Measurements from ENCODE around the gene POLG2. TPM values are rescaled to one million over a fixed set of nuclear protein-coding genes. Genes with fewer than 3 reads are reported as not detected.
A peak's percentile ranks its signal among the peaks of the same experiment; 100 is the strongest.

POLG2 gene
- total and polyA plus RNA-seq, 9 of the 15 experiments (the other 6 are each of a cell fraction or from before 2014, with no cell fraction given) = 13.4 to 44.8 (median 37.0) TPM

- no peak for TF ChIP-seq ARID3A (IDR thresholded peaks at IDR 0.05; ENCODE audit: borderline replicate concordance, low read depth, low read length)
- no peak for TF ChIP-seq RBFOX2 (IDR thresholded peaks at IDR 0.05; ENCODE audit: low read depth, low read length)
- TF ChIP-seq, protein P1, sequence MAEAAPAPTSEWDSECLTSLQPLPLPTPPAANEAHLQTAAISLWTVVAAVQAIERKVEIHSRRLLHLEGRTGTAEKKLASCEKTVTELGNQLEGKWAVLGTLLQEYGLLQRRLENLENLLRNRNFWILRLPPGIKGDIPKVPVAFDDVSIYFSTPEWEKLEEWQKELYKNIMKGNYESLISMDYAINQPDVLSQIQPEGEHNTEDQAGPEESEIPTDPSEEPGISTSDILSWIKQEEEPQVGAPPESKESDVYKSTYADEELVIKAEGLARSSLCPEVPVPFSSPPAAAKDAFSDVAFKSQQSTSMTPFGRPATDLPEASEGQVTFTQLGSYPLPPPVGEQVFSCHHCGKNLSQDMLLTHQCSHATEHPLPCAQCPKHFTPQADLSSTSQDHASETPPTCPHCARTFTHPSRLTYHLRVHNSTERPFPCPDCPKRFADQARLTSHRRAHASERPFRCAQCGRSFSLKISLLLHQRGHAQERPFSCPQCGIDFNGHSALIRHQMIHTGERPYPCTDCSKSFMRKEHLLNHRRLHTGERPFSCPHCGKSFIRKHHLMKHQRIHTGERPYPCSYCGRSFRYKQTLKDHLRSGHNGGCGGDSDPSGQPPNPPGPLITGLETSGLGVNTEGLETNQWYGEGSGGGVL (CRISPR knock-in tag; IDR thresholded peaks at IDR 0.05) = no peak
- TF ChIP-seq THRA (IDR thresholded peaks at IDR 0.05) = no peak
- TF ChIP-seq, protein P2, sequence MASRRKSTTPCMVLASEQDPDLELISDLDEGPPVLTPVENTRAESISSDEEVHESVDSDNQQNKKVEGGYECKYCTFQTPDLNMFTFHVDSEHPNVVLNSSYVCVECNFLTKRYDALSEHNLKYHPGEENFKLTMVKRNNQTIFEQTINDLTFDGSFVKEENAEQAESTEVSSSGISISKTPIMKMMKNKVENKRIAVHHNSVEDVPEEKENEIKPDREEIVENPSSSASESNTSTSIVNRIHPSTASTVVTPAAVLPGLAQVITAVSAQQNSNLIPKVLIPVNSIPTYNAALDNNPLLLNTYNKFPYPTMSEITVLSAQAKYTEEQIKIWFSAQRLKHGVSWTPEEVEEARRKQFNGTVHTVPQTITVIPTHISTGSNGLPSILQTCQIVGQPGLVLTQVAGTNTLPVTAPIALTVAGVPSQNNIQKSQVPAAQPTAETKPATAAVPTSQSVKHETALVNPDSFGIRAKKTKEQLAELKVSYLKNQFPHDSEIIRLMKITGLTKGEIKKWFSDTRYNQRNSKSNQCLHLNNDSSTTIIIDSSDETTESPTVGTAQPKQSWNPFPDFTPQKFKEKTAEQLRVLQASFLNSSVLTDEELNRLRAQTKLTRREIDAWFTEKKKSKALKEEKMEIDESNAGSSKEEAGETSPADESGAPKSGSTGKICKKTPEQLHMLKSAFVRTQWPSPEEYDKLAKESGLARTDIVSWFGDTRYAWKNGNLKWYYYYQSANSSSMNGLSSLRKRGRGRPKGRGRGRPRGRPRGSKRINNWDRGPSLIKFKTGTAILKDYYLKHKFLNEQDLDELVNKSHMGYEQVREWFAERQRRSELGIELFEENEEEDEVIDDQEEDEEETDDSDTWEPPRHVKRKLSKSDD (conservative IDR thresholded peaks at IDR 0.05; ENCODE audit: low read length) = no peak
- TF ChIP-seq HMBOX1 (IDR thresholded peaks at IDR 0.05) = no peak
- TF ChIP-seq ZNF347 (CRISPR knock-in tag; IDR thresholded peaks at IDR 0.05; ENCODE audit: low read depth) = no peak
- TF ChIP-seq CC2D1A (IDR thresholded peaks at IDR 0.05) = peak; percentile 53; the same call in 1 of the 2 replicates
- TF ChIP-seq ZNF354B (CRISPR knock-in tag; IDR thresholded peaks at IDR 0.05) = no peak
- TF ChIP-seq ZNF165 (CRISPR knock-in tag; IDR thresholded peaks at IDR 0.05; ENCODE audit: borderline replicate concordance) = no peak
- TF ChIP-seq NR2F6 (CRISPR knock-in tag; IDR thresholded peaks at IDR 0.05) = no peak
- no peak for TF ChIP-seq ZNF551 (CRISPR knock-in tag; IDR thresholded peaks at IDR 0.05)
- no peak for TF ChIP-seq MIER1 (IDR thresholded peaks at IDR 0.05; ENCODE audit: low read depth)
- no peak for TF ChIP-seq HINFP (tag; conservative IDR thresholded peaks at IDR 0.05; ENCODE audit: low read depth)
- no peak for TF ChIP-seq TGIF2 (CRISPR knock-in tag; IDR thresholded peaks at IDR 0.05)
- no peak for TF ChIP-seq PCBP2 (IDR thresholded peaks at IDR 0.05; ENCODE audit: low read depth, low read length, poor library complexity, severe bottlenecking)
- TF ChIP-seq LEF1 (IDR thresholded peaks at IDR 0.05) = no peak
- no peak for TF ChIP-seq BCL6 (CRISPR knock-in tag; IDR thresholded peaks at IDR 0.05)
- no peak for TF ChIP-seq SREBF1 (IDR thresholded peaks at IDR 0.05; ENCODE audit: borderline replicate concordance, low read depth, low read length)
- no peak for TF ChIP-seq HMG20B (CRISPR knock-in tag; IDR thresholded peaks at IDR 0.05)
Measured at GRCh38 chr17:64533784-64534183, 36.9 kb upstream of the POLG2 start (continued).
